ENCODE data around the gene MGRN1. TPM values are rescaled to one million over a fixed set of nuclear protein-coding genes. Genes with fewer than 3 reads are reported as not detected.
A peak's percentile ranks its signal among the peaks of the same experiment; 100 is the strongest.

Gene MGRN1
- total and polyA plus RNA-seq, 11 donors, result 17.9 to 75.0 (median 38.0) TPM

DNA sequence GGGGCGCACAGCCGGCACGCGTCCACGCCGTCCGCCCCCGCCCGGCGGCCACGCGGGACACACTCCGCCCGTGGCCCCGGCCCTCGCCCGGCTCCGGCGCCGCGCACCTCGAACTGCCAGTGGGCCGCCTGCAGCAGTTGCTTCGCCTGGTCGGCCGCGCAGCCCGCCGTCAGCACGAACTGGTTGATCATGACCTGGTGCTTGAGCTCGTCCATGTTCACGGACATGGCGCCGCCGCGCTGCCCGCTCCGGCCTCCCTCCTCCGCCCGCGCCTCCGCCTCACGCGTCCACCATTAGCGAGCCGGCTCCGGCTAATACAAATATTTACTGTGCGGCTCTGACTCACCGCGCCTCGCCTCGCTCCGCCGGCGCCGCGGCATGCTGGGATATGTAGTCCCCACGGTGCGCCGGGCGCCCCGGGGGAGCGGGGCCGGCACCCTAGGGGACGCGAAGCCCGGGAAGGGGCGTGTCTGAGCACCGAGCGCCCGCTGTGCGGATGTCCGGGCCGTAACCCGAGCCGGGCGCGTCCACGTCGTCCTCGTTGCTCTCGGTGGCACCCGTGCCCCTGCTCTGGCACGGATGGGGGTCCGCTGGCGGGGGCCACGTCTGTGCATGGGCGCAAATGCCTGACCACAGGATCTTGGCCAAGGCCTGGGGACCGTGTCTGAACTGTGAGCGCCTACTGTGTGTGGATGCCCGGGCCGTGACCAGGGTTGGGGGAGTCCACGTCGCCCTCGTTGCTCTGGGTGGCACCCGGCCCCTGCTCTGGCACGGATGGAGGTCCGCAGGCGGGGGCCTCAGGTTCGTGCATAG, 9.8 kb upstream of the MGRN1 start, which contains the start of gene UBALD1:
TSS of gene UBALD1 (minus strand) at position 318 of the 813 bp plus-strand sequence. CDS start at position 227, 91 bp downstream.
- 2 to 9% (median 8%) methylated on average over 35 to 100 of the region's 100 CpGs for WGBS, 4 donors
- peaks cover 0 to 4% (median 0%) of the 10 kb centered on the region in 9 donors for H3K36me3 ChIP-seq
- H3K27ac ChIP-seq, result peak within 1 kb of the TSS; percentile 80 to 99 (median 95)
- no peaks in the 10 kb centered on the region for H3K9me3 ChIP-seq
- H3K4me3 ChIP-seq, result peak within 1 kb of the TSS; percentile 68 to 98 (median 88)
- intact Hi-C loops (cut with DNase I), result loop anchor here in 2 of 10 donors (5.0 kb wide), 4 partner anchors 77 to 343 kb away; partner anchors contain the start of genes CDIP1 (in 1 of the 2), SEC14L5 (in 1 of the 2) and ZNF500 (in 1 of the 2)
- H3K27me3 ChIP-seq, result no peaks in the 10 kb centered on the region
- DNase-seq (peak; percentile 86 to 93 (median 90)), ATAC-seq (peak; percentile 29 to 74 (median 69))
- TF ChIP-seq, protein P1, sequence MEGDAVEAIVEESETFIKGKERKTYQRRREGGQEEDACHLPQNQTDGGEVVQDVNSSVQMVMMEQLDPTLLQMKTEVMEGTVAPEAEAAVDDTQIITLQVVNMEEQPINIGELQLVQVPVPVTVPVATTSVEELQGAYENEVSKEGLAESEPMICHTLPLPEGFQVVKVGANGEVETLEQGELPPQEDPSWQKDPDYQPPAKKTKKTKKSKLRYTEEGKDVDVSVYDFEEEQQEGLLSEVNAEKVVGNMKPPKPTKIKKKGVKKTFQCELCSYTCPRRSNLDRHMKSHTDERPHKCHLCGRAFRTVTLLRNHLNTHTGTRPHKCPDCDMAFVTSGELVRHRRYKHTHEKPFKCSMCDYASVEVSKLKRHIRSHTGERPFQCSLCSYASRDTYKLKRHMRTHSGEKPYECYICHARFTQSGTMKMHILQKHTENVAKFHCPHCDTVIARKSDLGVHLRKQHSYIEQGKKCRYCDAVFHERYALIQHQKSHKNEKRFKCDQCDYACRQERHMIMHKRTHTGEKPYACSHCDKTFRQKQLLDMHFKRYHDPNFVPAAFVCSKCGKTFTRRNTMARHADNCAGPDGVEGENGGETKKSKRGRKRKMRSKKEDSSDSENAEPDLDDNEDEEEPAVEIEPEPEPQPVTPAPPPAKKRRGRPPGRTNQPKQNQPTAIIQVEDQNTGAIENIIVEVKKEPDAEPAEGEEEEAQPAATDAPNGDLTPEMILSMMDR (IDR thresholded peaks at IDR 0.05), result no peak
- peak; percentile 92 to 99 for TF ChIP-seq POLR2A (IDR thresholded peaks at IDR 0.05)
- peaks cover 4 to 63% (median 37%) of the 10 kb centered on the region in 12 donors for H3K4me1 ChIP-seq

- H3K36me3 ChIP-seq, result no peaks in the 10 kb centered on the region
- DNase-seq (peak in 3 of 5 donors; percentile 47 to 54 (median 48)), ATAC-seq (peak in 1 of 4 donors; percentile 0)
- no peaks in the 10 kb centered on the region for H3K27me3 ChIP-seq
- H3K4me1 ChIP-seq, result peaks cover 4 to 63% (median 37%) of the 10 kb centered on the region in 12 donors
- intact Hi-C loops (cut with DNase I), result loop anchor here in 2 of 10 donors (1.0 to 5.0 kb wide), 4 partner anchors 9 to 342 kb away; partner anchors contain the start of genes CDIP1 (in 1 of the 2), MGRN1 (in 1 of the 2), SEC14L5 (in 1 of the 2) and ZNF500 (in 1 of the 2)
- WGBS, 4 donors, result 71 to 85% (median 78%) methylated on average over 29 to 39 of the region's 39 CpGs
- H3K9me3 ChIP-seq, result no peaks in the 10 kb centered on the region
- H3K27ac ChIP-seq, result peak overlapping the region; percentile 80 to 99 (median 95)
- H3K4me3 ChIP-seq, result peak overlapping the region in 11 of 12 donors; percentile 68 to 98 (median 88)
- no peak for TF ChIP-seq POLR2A (IDR thresholded peaks at IDR 0.05)
- TF ChIP-seq, protein P1 (IDR thresholded peaks at IDR 0.05), result no peak
These were observed 9.1 kb upstream of the MGRN1 start for GRCh38 chr16:4615384-4616046.

DNA sequence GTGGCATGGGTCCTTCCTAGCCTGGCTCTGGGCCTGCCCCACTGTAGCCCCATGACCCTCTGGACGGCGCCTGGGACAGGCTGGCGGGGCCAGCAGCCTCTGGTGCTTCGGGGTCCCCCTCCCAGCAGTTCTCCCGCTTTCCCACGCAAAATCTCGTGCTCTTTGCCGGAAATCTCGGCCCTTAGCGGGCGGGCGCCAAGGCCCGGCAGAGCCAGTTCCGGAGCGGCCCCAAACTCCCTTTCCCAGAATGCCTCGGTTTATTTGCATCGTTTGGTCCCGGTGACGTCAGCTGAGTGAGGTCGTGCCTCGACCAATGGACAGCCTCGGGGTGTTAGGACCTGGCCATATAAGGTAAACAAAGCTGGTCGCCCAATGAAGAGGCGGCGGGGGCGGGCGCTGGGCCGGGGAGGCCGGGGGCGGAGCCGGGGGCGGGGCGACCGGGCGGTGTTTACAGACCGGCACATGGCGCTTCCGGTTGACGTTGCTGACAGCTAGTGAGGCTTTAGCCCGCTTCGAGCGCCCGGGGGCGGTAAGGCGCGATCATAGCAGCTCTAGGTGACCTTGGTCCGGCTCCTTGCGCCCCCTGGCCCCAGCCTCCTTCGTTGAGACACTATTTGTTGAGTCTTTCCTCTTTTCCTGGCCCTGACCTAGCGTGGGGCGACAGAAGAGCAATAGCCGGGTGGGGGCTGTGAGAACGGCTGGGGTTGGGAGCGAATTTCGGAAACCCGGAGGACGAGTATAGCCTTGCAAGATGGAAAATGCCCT, 8.4 kb upstream of the MGRN1 start:
- Histone ChIP-seq H3K4me3 (peak overlapping the region; percentile 43 to 98 (median 77)), H3K27me3 (no peaks in the 10 kb centered on the region), H3K36me3 (no peaks in the 10 kb centered on the region), H3K4me1 (peaks cover 4 to 57% (median 37%) of the 10 kb centered on the region in 12 donors), H3K27ac (peak overlapping the region; percentile 94 to 99 (median 98)), H3K9me3 (no peaks in the 10 kb centered on the region)
- WGBS, 4 donors, result 0 to 1% (median 1%) methylated on average over 29 to 57 of the region's 57 CpGs
- intact Hi-C loops (cut with DNase I), result loop anchor here in 2 of 10 donors (1.0 to 5.0 kb wide), 4 partner anchors 8 to 341 kb away; partner anchors contain the start of genes CDIP1 (in 1 of the 2), MGRN1 (in 1 of the 2), SEC14L5 (in 1 of the 2) and ZNF500 (in 1 of the 2)
- peak; percentile 66 to 78 for TF ChIP-seq POLR2A (IDR thresholded peaks at IDR 0.05)
- TF ChIP-seq, protein P1 (IDR thresholded peaks at IDR 0.05), result peak in 10 of 12 donors; percentile 24 to 70 (median 50)
- DNase-seq (peak; percentile 99 to 100 (median 100)), ATAC-seq (peak; percentile 88 to 93 (median 92))
